NK-92 treated with Interleukin-12 subunit alpha and Interleukin-12 subunit beta, amount 100 ng/mL, for 24 hours (cell line): Measurements from ENCODE around the gene EML1.

Experiments
- DNase-seq: peaks from one replicate; lab custom pipeline; 2025; lab: John Stamatoyannopoulos, UW

EML1 gene

DNA sequence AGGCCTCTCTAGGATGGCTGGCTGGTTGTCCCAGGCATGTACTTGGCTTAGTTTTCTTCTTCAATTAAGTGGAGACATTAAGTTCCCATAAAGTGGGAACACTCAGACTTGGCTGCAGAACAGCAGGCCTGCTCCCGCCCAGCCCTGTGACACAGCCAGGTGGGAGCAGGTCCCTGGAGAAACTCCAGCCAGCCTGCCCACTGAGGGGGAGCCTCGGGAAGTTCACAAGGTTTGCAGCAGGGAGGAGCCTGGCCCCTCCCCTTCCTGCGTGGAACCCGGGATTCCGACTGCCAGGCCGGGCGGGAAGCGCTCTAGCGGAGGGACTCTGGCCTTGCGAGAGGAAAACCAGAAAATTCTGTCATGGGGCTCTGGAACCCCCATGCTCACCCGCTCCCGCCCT is 173.7 kb downstream of the EML1 start:
- no peak for DNase-seq

DNA sequence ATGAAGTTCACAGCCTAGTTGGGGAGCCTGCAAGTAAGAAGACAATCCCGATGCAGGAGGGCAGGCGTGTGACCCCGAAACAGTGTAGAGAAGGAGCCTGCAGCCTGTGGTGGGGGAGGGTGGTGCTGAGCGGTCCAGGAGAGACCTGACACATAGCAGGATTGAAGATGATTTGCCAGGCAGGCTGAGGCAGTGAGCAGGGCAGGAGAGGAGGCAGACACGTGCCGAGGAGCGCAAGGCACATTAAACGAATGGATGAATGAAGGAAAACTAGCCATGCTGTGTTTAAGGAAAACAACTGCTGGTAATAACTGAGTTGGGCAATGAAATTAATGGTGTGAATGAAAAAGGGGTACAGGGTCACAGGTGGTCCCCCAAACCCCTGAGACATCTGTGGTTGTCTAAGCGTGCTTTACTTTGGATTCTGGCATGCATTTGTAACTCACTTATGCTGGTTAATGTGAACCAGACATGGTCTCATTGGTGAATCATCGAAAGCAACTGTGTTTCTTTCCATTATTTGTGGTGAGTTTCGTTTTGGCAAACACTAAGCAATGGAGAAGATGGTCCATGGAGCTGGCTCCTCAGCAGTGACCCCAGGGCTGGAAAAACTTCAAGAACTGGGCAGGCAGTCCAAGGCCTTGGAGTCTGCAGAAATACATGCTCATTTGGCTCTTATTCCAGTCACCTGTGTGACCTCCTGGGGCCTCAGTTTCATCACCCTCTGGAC is 175.1 kb downstream of the EML1 start:
- no peak for DNase-seq

DNA sequence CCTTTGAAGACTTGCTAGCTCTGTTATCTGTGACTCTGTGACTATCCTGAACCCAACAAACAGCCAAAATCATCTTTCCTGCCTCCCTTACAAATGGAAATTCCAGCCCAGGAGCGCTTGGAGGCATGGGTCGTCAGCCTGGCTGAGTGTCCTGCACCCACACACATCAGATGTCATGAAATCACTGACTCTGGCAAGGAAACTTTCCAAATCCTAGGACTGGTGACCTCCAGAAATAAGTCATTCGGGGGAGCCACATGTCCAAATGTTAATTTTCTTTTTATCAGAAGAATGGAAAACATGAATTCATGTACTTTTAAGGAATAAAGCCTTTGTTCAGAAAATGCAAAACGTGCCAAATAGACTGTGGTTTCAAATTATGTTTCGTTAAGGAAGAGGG is 175.7 kb downstream of the EML1 start:
- no peak for DNase-seq

DNA sequence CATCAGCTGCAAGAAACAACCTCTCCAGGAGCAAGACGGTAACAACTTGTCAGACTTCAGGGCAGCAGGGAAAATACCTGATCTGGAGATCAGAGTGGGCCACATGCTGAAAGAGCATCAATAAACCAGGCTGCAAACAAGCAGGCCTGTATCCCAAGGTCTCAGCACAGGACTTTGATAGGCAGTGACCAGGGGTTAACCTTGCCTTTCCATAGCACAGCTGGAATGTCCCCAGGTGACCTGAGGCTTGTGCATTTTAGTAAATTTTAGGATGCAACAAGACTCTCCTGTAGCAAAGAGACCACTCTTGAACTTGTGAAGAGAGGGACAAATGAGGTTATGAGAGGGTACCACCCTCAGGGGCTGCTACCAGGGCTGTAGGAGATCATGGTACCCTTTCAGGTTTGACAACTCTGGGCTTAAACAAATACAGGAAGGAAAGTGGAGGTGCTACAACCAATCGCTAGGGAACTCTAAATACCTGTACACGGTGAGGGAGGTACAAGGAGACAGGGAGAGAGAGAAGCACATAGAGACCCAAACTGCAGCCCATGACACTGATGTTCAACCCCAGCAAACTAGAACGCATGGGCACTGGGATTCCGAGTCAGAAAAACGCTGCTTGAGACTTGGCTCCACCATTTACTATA is 176.6 kb downstream of the EML1 start:
- DNase-seq, result no peak

DNA sequence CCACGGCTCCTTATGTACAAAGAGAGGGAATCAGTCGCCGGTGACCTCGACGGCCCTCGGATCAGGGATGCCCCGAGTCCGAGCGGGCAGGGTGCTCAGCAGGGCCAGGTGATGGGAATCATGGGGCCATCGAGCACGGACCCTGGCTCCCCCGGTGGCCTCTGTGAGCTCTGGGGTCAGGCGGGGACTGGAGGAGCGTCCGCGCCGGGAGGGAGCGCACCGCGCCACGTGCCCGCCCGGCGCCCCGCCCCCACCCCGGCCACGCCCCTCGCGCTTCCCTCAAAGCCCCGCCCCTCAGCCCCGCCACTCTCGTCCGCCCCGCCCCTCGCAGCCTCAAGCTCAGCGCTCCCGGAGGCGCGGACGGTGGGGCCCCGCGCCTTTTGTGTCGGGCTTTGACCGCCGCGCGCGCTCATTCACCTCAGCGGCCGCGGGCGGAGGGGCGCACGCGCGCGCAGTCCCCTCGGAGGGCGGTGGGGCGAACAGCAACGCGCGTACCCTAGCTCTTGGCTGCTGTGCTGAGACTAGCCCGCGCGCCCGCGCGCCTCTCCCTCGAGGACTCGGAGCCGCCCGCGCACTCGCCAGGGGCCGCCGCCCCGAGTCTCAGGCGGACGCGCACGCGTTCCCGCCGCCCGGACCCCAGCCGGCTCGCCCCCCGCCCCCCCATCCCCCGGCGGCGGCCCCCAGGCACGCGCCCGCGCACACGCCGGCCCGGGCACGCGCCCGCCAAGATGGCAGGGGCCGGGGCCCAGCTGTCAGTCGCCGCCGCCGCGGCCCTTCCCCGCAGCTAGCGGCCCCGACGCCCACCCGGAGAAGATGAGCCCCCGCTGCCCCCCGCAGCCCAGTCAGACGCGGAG is 178.1 kb downstream of the EML1 start:
- no peak for DNase-seq

DNA sequence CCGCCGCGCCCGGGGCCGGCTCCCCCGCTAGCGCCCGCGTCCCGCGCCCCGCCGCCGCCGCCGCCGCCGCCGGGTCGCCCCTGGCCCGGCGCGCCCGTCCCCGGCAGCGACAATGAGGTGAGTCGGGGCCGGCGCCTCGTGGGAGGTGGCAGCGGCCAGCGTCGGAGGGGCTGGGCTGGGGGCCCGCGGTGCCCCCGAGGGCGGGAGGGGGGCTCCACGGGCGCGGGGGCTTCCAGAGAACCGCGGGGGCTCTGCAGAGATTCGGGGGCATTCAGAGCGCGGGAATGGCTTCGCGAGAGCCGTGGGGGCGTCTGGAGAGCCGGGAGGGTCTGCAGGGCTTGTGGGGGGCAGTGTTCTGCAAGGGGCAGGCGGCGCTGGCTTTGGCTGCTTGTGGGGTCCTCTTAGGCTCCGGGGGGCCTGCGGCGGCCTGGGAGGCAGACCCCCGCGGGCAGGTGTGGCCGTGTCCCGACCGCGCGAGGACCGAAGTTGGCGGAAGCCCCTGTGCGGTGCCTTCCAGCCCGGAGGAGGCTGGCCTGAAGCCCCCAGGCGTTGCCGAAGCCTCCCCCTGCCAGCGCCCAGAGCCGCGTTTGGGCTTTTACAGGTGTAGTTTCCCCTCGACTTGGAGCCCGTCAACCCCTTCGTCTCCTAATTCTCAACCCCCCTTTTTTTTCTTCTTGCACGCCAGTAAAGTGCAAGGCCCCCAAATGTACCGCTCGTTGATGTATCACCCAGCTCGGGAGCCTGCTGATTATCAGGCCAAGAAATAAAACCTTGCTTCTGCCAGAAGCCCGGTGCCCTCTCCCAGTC is 178.9 kb downstream of the EML1 start:
- no peak for DNase-seq

DNA sequence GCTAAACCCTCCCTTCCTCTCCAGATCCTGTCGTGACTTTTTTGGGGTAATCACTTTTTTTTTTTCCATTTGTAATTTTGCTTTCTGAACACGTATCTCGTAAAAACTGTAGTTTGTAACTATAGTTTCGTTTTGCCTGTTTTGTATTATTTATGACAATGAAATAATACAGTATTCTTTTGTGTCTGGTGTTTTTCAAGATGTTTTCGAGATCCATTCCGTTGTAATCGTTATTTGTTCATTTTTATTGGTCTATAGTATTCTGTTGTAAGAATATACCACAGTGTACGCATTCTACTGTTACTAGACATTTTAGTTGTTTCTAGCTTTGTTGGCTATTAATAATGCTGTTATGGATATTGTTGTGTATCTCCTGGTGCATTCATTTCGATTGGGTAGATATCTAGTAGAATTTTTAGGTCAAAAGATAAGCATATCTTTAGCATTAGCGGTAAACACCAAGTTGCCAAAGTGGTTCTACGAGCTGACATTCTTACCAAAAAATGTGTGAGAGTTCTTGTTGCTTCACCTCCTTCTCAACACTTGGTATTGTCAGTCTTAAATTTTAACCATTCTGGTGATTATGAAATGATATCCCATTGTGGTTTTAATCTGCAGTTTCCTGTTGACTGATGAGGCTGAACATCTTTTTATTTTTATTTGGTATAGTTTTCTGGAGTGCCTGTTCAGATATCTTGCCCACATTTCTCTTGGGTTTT is 179.7 kb downstream of the EML1 start:
- no peak for DNase-seq

DNA sequence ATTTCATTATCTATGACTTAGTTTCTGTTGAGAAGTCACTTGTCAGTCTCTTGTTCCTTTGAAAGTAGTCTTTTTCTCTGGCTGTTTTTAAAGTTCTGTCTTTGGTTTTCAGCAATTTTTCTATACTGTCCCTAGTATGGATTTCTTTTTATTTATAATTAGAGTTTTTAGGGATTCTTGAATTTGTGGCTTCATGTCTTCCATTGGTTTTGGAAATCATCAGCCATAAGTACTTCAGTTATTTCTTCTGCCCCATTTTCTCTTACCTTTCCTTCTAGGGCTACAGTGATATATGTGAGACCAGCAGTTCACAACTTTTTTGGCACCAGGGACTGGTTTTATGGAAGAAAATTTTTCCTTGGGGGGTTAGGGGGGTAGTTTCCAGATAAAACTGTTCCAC is 182.0 kb downstream of the EML1 start:
- no peak for DNase-seq

DNA sequence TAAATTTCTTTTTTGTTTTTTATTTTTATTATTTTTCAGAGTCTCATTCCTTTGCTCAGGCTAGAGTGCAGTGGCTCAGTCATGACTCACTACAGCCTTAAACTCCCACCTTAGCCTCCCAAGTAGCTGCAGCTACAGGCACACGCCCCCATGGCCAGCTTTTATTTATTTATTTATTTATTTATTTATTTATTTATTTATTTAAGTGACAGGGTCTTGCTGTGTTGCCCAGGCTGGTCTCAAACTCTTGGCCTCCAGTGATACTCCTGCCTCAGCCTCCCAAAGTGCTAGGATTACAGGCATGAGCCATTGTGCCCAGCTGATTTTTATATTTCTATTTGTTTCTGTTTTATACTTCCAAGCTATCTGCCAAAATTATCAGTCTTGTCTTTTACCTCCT is 182.8 kb downstream of the EML1 start:
- DNase-seq, result no peak

DNA sequence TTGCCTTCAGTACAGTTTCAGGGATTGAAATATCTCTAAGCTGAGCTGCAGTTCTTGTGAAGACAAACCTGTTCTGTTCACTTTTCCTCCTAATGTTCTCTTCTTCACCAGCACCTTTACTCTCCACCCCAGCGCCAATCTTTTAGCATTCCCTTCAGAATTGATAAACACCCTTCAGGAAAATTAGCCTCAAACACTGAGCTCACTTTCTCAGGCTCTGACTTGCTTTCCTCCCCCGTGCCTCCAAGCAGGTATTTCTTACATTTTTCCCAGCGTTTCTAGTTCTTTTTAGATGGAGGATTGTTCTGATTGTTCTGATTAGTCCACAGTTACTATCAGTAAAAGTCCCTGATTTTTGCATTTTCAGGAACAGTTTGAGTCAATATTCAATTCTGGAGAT is 183.5 kb downstream of the EML1 start:
- DNase-seq, result no peak

DNA sequence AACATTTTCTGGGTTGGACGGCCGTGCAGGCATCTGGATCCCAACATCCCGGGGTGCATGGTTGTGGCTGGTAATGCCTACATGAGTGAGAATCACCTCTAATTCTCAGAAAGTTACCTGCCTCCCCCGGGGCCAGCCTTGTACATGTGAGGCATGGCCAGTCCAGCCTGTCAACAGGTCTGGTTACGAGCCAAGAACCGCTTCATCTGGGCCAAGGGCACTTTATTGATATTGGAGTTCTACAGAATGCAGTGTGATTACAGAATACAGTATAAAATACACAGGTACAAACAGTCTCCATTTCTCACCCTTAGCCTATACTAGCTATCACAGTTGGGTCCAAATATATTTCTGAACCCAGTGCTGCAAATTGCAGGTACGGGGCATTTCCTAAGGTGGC is 187.1 kb downstream of the EML1 start:
- no peak for DNase-seq

DNA sequence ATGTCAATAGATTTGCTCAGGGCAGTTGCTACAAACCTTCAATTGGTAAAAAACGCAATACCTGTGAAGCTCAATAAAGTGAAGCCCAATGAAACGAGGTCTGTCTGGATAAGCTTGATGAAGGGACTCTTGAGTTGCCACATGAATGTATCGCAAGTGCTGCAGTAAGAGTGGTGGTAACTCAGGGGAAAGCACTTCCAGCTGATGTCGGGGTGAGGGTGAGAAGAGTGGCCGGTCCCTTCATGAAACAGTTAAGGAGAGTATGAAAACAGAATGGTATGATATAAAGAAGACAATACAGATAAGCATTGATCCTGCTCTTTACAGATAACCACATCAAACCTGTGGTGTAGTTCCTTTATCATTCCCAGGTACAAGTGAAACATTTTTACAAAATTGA is 188.6 kb downstream of the EML1 start:
- DNase-seq, result no peak

DNA sequence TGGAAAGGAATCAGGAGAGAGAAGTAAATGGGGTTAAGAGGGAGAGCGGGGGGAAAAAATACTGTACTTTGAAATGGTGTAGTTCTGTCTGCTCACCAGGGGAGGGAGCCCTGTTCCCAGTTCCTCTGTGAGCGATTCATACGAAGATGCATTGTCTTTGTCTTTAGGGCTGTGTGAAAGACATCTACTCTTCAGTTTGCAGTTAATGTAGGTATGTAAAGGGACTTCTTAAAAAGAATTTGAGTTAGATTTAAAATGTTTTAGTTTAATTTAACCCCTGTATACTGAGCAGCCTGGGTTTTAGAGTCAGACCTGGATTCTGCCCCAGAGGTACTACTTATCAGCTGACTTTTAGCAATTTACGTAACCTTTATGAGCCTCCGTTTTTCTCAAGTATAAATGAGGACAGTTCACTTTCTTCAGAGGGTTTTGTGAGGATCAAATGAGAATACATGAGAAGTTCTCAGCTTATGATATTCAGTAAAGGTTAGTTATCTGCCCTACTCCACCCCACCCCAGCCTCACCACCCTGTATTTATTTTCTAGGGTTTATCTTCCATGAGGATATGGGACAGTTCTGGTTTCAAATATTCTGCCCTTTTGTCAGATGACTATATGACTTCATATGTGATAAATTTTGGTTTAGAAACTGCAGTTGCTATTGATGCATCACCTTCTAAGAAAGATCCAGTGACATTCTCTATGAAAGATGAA is 189.5 kb downstream of the EML1 start:
- peak; percentile 11 for DNase-seq

DNA sequence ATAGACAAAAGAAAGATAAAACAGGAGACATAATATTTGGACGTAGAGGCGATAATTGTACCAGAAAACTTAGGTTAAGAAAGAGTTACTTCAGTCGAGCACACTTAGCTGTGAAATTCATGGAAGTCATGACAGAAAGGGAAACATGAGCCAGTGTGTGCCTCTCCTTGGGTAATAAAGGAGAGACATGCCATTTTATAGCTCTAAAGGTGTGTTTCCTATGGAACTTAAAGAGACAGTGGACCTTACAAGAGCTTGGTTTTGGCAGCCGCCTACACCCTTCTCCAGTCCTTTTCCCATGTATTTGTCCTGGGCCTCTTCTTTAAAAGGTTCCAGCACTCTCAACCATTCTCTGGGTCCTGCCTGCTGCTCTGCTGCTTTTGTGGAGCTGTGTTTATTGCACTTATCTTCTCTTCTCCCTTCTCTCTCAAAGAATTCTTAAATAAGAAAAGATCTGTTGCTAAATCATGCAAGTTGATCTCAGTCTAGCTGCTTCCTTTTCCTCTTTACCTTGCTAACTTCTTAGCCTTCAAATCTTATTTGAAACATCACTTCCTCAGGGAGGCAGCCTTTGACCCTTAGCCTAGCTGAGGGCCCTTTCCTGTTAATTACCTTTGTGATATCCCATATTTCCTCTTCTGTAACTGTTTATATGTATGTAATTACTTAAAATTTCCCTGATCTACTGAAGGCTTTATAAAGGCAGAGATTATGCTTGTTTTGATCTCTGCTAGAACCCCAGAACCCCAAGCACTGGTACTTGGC is 190.2 kb downstream of the EML1 start:
- no peak for DNase-seq

DNA sequence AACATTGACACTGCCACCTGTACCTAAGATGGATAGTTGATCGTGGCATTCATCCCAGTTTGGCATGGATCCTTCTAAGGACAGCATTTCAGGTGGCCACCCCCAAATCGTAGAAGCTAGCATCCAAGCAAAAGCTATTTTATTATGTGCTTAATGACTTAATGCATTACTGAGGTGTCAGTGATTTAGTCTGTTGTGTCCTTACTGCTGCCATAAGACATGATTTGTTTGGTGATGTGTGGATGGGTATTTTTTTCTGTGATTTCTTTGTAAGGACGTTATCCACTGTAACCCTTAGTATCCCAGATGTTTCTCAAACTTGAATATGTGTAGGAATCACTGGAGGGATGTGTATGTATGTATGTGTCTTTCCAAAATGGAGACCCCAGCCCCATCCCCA is 190.8 kb downstream of the EML1 start:
- no peak for DNase-seq

DNA sequence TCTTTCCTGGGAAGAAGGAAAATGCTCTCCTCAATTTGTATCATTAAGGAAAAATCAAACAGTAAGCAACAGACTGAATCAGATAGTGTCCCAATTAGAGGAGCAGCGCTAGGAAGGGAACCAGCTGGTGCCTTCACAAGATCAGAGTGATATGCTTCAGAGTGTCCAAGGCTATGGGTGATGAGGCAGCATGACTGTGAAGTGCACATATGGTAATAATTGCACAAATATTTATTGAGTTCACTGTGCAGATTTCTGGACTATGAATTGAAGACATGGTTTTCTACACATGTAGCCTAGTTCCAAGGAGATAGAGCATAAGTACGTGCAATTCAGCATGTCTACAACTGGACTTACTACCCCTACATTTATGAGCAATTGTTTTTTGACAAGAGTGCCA is 193.2 kb downstream of the EML1 start:
- no peak for DNase-seq

DNA sequence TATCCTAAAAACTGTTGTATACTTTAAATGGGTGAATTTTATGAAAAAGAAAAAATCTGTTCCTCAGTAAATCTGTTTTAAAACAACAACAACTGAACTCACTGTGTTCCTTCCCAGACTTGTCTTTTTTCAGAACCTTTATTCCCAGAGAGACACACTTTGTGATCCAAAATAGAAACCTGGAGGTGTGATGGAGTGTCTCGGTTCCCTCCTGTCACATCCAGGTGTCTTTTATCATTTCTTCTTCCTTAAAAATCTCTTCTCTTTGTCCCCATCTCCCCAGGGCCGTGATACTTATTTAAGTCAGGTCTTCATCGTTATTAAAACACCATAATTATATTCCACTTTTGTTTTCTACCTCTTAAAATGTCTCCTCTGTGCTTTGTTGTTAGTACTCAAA is 195.8 kb downstream of the EML1 start:
- no peak for DNase-seq

DNA sequence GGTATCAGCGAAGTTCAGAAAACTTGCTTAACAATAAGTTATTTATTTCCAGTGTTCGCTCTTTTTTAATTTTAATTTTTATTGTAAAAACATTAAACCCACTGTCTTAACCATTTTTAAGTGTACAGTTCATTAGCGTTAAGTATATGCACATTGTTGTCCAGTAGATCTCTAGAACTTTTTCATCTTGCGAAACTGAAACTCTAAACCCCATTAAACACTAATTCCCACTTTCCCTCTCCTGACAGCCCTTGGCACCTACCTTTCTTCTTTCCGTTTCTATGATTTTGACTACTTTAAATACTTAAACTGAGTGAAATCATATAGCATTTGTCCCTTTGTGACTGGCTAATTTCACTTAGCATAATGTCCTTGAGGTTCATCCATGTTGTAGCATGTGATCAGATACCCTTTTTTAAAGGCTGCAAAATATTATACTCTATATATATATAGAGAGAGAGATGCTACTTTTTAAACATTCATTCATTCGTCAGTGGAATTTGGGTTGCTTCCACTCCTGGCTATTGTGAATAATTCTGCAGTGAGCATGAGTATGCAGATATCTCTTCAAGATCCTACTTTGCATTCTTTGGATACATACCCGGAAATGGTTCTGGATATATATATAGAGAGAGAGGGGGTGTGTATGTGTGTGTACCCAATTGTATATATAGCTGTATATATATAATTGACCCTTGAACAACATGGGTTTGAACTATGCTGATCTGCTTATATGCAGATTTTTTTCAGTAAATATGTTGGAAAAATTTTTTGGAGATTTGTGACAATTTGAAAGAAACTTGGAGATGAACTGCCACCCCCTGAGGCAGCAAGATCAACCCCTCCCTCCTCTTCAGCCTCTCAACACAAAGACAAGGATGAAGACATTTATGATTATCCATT is 197.3 kb downstream of the EML1 start:
- DNase-seq, result no peak

DNA sequence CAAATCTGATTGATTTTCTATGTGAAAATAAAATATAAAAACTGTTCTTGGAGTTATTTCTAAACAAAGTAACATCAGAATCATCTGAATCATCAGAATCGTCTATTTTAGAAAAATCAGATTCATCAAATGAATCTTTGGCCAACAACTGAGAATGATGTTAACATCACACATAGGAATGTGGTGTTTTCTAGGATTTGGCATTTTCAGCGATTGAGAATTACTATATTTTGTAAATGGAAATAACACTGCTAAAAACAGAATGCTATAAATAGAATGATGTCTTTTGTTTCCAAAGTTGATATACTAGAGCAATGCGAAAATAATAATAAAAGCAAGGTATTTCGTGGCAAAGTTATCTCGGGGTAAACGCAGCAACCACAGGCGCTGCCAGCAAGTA is 198.1 kb downstream of the EML1 start:
- no peak for DNase-seq
